GM12878 (cell line): Measurements from ENCODE around the gene HSPA12B. TPM values are rescaled to one million over a fixed set of nuclear protein-coding genes. Genes with fewer than 3 reads are reported as not detected.
A peak's percentile ranks its signal among the peaks of the same experiment; 100 is the strongest.

Experiments
- ATAC-seq: fragments of 200-7000 bp; cut with Tn5 transposase; 3 replicates; pipeline ENCODE4 v1.9.1; 2020; ENCODE audit warnings: mild to moderate bottlenecking, moderate library complexity
- BruUV-seq: library from RNA; stranded (reverse); fragments of 400-500 nt; replicated peaks from 2 replicates; lab custom pipeline; 2021; lab: Mats Ljungman, UMichigan
- CTCF ChIA-PET: fragments of 300-600 bp; sonication (Branson Sonifier 250); formaldehyde crosslinking; extraction: SDS; loops from one replicate; lab custom pipeline; 2021; ENCODE audit warnings: inconsistent platforms; lab: Yijun Ruan, JAX
- POLR2A ChIA-PET: fragments of 350-600 bp; formaldehyde crosslinking; extraction: SDS; loops from one replicate; lab custom pipeline; 2021; ENCODE audit warnings: inconsistent platforms; lab: Charles Lee
- RAD21 ChIA-PET: fragments of 300-600 bp; sonication (Branson Sonifier 250); formaldehyde crosslinking; loops from one replicate; lab custom pipeline; 2023; ENCODE audit warnings: antibody characterized with exemption; ENCODE audit not compliant: unreplicated experiment; lab: Charles Lee
- SMC1A ChIA-PET: fragments of 300-600 bp; sonication (Branson Sonifier 250); formaldehyde crosslinking; loops from one replicate; lab custom pipeline; 2023; ENCODE audit not compliant: unreplicated experiment, uncharacterized antibody; lab: Charles Lee
- DNase-seq: peaks from one replicate; pipeline ENCODE4 v3.0.0-alpha.2; 2011; ENCODE audit warnings: low read depth, low spot score
- FAIRE-seq: peaks from 3 replicates; lab custom pipeline; 2011; peaks lifted over from hg19 to GRCh38; lab: Jason Lieb, UNC
- H2AFZ ChIP-seq: 2 replicates; pipeline ENCODE4 v1.6.0; 2011; ENCODE audit warnings: low read depth, low read length, control low read depth; ENCODE audit not compliant: control insufficient read depth
- H3K27ac ChIP-seq: 2 replicates; pipeline ENCODE4 v1.5.1; 2011; ENCODE audit warnings: control low read depth; ENCODE audit not compliant: control insufficient read depth, insufficient read depth
- H3K27me3 ChIP-seq, 2 experiments: replicated peaks in 1 of 2; 2 replicates each; pipeline versions ENCODE4 v1.6.0 to v1.6.1; 2011; ENCODE audit warnings: low read length in 1 of 2; ENCODE audit not compliant: control insufficient read depth in 2 of 2, insufficient read depth in 2 of 2
- H3K36me3 ChIP-seq, 2 experiments: 2 replicates each; pipeline ENCODE4 v1.5.1; 2011; ENCODE audit warnings: low read length in 1 of 2; ENCODE audit not compliant: control insufficient read depth in 2 of 2, insufficient read depth in 2 of 2
- H3K4me1 ChIP-seq: 2 replicates; pipeline ENCODE4 v1.6.1; 2011; ENCODE audit warnings: mild to moderate bottlenecking, low read length, moderate library complexity, mixed read lengths; ENCODE audit not compliant: control insufficient read depth, insufficient read depth
- H3K4me2 ChIP-seq: 2 replicates; pipeline ENCODE4 v1.6.0; 2011; ENCODE audit warnings: control low read depth; ENCODE audit not compliant: control insufficient read depth, insufficient read depth
- H3K4me3 ChIP-seq: fragments of 200-600 bp; sonication (generic); 2 replicates; pipeline ENCODE4 v1.5.1; 2016
- H3K79me2 ChIP-seq: 2 replicates; pipeline ENCODE4 v1.6.0; 2011; ENCODE audit warnings: low read length; ENCODE audit not compliant: control insufficient read depth, insufficient read depth
- H3K9ac ChIP-seq: 2 replicates; pipeline ENCODE4 v1.8.0; 2011; ENCODE audit warnings: low read length, control low read depth, mixed read lengths; ENCODE audit not compliant: control insufficient read depth, insufficient read depth
- H3K9me3 ChIP-seq: replicated peaks from 3 replicates; pipeline ENCODE4 v1.5.1; 2011; ENCODE audit warnings: mild to moderate bottlenecking, low read length; ENCODE audit not compliant: control insufficient read depth, insufficient read depth
- H4K20me1 ChIP-seq: 2 replicates; pipeline ENCODE4 v1.6.0; 2011; ENCODE audit not compliant: control insufficient read depth, insufficient read depth
- IRF4 ChIP-seq: IDR thresholded peaks from 2 replicates; pipeline ENCODE4 v1.6.1; 2011; ENCODE audit warnings: low read depth, low read length
- JUNB ChIP-seq: IDR thresholded peaks from 2 replicates; pipeline ENCODE4 v1.6.1; 2016; ENCODE audit warnings: antibody characterized with exemption, mild to moderate bottlenecking
- NFYA ChIP-seq: IDR thresholded peaks from 2 replicates; pipeline ENCODE4 v1.6.1; 2011; ENCODE audit warnings: low read depth, mild to moderate bottlenecking, low read length, improper control_type of control experiment, borderline replicate concordance
- PAX8 ChIP-seq: fragments of 450-650 bp; IDR thresholded peaks from 2 replicates; pipeline ENCODE4 v1.6.1; 2017; ENCODE audit warnings: mild to moderate bottlenecking, moderate library complexity
- SMARCA5 ChIP-seq: fragments of 450-650 bp; IDR thresholded peaks from 2 replicates; pipeline ENCODE4 v1.6.1; 2017; ENCODE audit warnings: mild to moderate bottlenecking
- TCF7 ChIP-seq: IDR thresholded peaks from 2 replicates; pipeline ENCODE4 v1.6.1; 2014; ENCODE audit warnings: antibody characterized with exemption, borderline replicate concordance
- ZNF622 ChIP-seq: fragments of 450-650 bp; IDR thresholded peaks from 2 replicates; pipeline ENCODE4 v1.6.1; 2017; ENCODE audit warnings: mild to moderate bottlenecking, inconsistent platforms
- WGBS: methylation state at CpG from one replicate; pipeline ENCODE4 v1.1.6; 2016; ENCODE audit warnings: low lambda C conversion rate; ENCODE audit not compliant: insufficient replicate concordance, insufficient coverage; ENCODE audit errors: missing lambda C conversion rate; 5-methylcytosine and 5-hydroxymethylcytosine counted together
- in situ Hi-C: fragments of 300-500 bp; cut with MboI; formaldehyde crosslinking; loops from 9 replicates; pipeline ENCODE4 v1.14.3; 2018; ENCODE audit warnings: mixed read lengths
- intact Hi-C: fragments of 100-400 bp; cut with micrococcal nuclease; formaldehyde crosslinking; loops from one replicate; pipeline ENCODE4 v1.14.2; 2022; ENCODE audit not compliant: unreplicated experiment
- polyA plus RNA-seq, 11 experiments: library from polyadenylated mRNA; depleted of rRNA in 4 of 11; unstranded in 6 of 11; stranded (reverse) in 5 of 11; fragments of >200 nt; fragmentation: Nextera tagmentation in 4 of 11; fragmentation: Illumina TruSeq in 1 of 11; extraction: Ambion mirVana in 4 of 11; extraction: Trizol in 1 of 11; gene quantifications; 1 replicate in 1 of 11; 2 replicates in 10 of 11; pipeline versions ENCODE4 v1.2.1 to v1.2.3, GENCODE V29; 2011 to 2016; ENCODE audit warnings: inconsistent platforms in 2 of 11, missing spikeins in 2 of 11, low read depth in 1 of 11
- total RNA-seq, 4 experiments: library from RNA; depleted of rRNA in 3 of 4; stranded (reverse); fragments of >200 nt in 3 of 4; fragmentation: Illumina TruSeq in 1 of 4; extraction: Trizol in 1 of 4; gene quantifications; 2 replicates each; pipeline versions ENCODE4 v1.2.1 to v1.2.3, GENCODE V29; 2013 to 2021
- TF ChIP-seq, protein P1 (sequence below): fragments of 450-650 bp; IDR thresholded peaks from 2 replicates; pipeline ENCODE4 v1.6.1; 2017; ENCODE audit warnings: mild to moderate bottlenecking
- TF ChIP-seq, protein P2 (sequence below): IDR thresholded peaks from 2 replicates; pipeline ENCODE4 v1.6.1; 2011; ENCODE audit warnings: borderline replicate concordance, low read depth, mild to moderate bottlenecking, moderate library complexity, low read length; ENCODE audit not compliant: insufficient read depth, poor library complexity, severe bottlenecking

Gene HSPA12B
- total and polyA plus RNA-seq, 10 of the 15 experiments (the other 5 are each of a cell fraction or from before 2014, with no cell fraction given) = 0.08 TPM; not detected in 9

DNA sequence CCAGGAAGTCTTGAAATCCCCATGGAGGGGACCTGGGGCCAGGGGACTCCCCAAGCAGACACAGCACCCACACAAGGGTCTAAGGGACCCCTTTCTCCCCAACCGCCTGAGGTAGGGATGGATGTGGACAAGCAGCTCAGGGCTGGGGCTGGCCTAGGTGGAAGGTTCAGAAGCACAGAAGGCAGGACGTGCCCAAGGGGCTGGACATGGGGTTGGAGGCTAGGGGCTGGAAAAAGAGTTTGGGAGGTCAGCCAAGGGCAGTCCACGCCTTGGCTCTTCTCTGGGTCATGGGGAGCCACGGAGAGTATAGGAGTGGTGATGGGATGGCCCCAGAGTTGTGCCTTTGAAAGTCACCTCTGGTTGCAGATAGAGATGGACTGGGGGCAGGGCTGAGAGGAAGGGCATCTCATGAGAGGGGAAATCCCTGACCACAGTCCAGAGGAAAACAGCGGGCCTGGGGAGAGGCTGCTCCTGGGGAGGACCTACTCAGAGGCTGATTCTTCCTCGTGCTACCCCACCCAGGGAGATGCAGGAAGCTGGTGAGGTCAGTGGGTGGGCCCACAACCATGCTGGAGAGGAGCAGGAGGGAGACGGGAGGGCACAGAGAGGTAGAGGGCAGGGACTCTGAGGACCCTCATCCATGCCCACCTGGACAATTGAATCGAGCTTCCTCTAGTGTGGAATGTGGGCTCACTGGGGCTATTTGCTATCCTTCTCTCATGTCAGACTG is 2.5 kb upstream of the HSPA12B start:
- BruUV-seq = no TSS peak
- DNase-seq = no peak
- H4K20me1 ChIP-seq = no peaks in the 10 kb centered on the region
- H3K9me3 ChIP-seq = no peaks in the 10 kb centered on the region
- no peak for FAIRE-seq
- H3K4me2 ChIP-seq = no peak overlapping the region
- WGBS = 14% methylated on average over 8 of the region's 8 CpGs
- RAD21 ChIA-PET = no interaction called here
- H3K27me3 ChIP-seq = peaks cover 1 to 4% of the 10 kb centered on the region in 2 experiments; a peak in 1 of 4 replicates
- no peaks in the 10 kb centered on the region for H3K36me3 ChIP-seq
- TF ChIP-seq IRF4 = no peak
- no peak overlapping the region for H3K9ac ChIP-seq
- no peak overlapping the region for H3K4me3 ChIP-seq
- in situ Hi-C loops = no loop called here
- no peak overlapping the region for H2AFZ ChIP-seq
- SMC1A ChIA-PET = no interaction called here
- peak; percentile 35; the same call in 1 of the 3 replicates for ATAC-seq
- CTCF ChIA-PET = interaction anchor here (0.7 to 0.9 kb wide), 2 partner anchors 20 to 91 kb away, joined by 3 to 4 read pairs; partner anchors contain the start of gene AP5S1
- no peaks in the 10 kb centered on the region for H3K4me1 ChIP-seq
- POLR2A ChIA-PET = no interaction called here
- H3K79me2 ChIP-seq = no peaks in the 10 kb centered on the region
- intact Hi-C loops = no loop called here
- no peak overlapping the region for H3K27ac ChIP-seq

DNA sequence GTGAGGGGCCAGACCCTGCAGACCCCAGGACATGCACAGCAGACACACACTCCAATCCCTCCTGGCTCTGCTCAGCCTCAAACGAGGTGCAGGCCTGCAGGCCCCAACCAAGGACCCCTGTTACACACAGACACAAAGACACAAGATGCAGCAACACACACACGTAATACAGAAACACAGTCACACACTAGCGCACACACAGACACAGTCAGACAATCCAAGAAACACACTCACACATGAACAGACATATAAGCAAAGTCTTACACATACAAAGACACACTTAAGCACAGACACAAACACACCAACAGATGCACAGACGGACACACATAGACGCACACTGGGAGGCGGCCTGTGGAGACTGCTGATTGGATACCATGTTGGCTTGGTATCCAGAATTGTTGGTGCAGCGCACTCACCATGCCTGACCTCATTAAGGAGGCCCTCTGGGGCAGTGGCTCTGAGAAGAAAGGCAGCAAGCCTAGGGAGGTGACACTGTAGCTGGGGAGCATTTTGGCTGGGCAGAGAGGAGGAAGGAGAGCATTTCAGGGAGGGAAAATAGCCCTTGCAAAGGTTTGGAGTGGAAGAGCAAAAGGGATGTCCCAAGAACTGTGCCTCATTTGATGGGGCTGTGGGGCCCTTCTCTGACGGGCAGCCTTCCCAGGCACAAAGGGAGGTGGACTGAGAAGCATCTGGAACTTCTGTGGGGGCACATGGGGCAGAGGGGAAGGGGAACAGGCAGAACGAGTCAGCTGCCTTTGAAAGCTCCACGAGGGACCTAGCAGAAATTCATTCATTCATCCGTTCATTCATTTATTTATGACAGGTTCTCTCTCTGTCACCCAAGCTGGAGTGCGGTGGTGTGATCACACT is 1.4 kb upstream of the HSPA12B start:
- SMC1A ChIA-PET = no interaction called here
- in situ Hi-C loops (no loop called here), intact Hi-C loops (no loop called here)
- Histone ChIP-seq H3K4me3 (no peak overlapping the region), H3K9ac (no peak overlapping the region), H3K36me3 (no peaks in the 10 kb centered on the region), H3K9me3 (no peaks in the 10 kb centered on the region), H3K4me2 (no peak overlapping the region), H3K27ac (no peak overlapping the region)
- DNase-seq = no peak
- FAIRE-seq = no peak
- no TSS peak for BruUV-seq
- TF ChIP-seq, protein P1, sequence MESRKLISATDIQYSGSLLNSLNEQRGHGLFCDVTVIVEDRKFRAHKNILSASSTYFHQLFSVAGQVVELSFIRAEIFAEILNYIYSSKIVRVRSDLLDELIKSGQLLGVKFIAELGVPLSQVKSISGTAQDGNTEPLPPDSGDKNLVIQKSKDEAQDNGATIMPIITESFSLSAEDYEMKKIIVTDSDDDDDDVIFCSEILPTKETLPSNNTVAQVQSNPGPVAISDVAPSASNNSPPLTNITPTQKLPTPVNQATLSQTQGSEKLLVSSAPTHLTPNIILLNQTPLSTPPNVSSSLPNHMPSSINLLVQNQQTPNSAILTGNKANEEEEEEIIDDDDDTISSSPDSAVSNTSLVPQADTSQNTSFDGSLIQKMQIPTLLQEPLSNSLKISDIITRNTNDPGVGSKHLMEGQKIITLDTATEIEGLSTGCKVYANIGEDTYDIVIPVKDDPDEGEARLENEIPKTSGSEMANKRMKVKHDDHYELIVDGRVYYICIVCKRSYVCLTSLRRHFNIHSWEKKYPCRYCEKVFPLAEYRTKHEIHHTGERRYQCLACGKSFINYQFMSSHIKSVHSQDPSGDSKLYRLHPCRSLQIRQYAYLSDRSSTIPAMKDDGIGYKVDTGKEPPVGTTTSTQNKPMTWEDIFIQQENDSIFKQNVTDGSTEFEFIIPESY = no peak
- TF ChIP-seq, protein P2, sequence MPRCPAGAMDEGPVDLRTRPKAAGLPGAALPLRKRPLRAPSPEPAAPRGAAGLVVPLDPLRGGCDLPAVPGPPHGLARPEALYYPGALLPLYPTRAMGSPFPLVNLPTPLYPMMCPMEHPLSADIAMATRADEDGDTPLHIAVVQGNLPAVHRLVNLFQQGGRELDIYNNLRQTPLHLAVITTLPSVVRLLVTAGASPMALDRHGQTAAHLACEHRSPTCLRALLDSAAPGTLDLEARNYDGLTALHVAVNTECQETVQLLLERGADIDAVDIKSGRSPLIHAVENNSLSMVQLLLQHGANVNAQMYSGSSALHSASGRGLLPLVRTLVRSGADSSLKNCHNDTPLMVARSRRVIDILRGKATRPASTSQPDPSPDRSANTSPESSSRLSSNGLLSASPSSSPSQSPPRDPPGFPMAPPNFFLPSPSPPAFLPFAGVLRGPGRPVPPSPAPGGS = peak; percentile 61
- TF ChIP-seq JUNB (no peak), TCF7 (no peak), ZNF622 (no peak), NFYA (no peak), PAX8 (no peak), SMARCA5 (no peak)
- TF ChIP-seq, all 136 proteins: peak for 1
- no peaks in the 10 kb centered on the region for H3K79me2 ChIP-seq
- H3K4me1 ChIP-seq = no peaks in the 10 kb centered on the region
- no peak; the same call in 1 of the 3 replicates for ATAC-seq
- no peaks in the 10 kb centered on the region for H4K20me1 ChIP-seq
- ChIA-PET POLR2A (no interaction called here), RAD21 (no interaction called here), CTCF (interaction anchor here (0.7 kb wide), 1 partner anchor 90 kb away, joined by 3 read pairs; the partner anchor contains the start of gene AP5S1)
- no peak overlapping the region for H2AFZ ChIP-seq
- H3K27me3 ChIP-seq = peaks cover 1 to 4% of the 10 kb centered on the region in 2 experiments; a peak in 1 of 4 replicates
- 32% methylated on average over 12 of the region's 12 CpGs for WGBS
